SK-N-SH (cell line): ENCODE results near the gene ATF6. TPM values are rescaled to one million over a fixed set of nuclear protein-coding genes. Genes with fewer than 3 reads are reported as not detected.

Experiments
- CTCF ChIA-PET: fragments of 300-600, 350-600 bp; formaldehyde crosslinking; extraction: SDS; loops from one replicate; lab custom pipeline; 2021; lab: Yijun Ruan, JAX
- POLR2A ChIA-PET: fragments of 350-600 bp; sonication (Branson Sonifier 250); formaldehyde crosslinking; extraction: SDS; loops from one replicate; lab custom pipeline; 2020; ENCODE audit warnings: antibody characterized with exemption, inconsistent platforms; lab: Yijun Ruan, JAX
- DNase-seq: peaks from one replicate; pipeline ENCODE4 v3.0.0; 2012
- H2AFZ ChIP-seq: fragments of 200-600 bp; sonication (generic); 2 replicates; pipeline ENCODE4 v1.8.1; 2016; ENCODE audit warnings: antibody characterized with exemption, mild to moderate bottlenecking, low read depth
- H3F3A ChIP-seq: fragments of 200-600 bp; sonication (generic); replicated peaks from 2 replicates; pipeline ENCODE3; 2016; ENCODE audit warnings: antibody characterized with exemption, mild to moderate bottlenecking; ENCODE audit not compliant: insufficient read depth
- H3K27ac ChIP-seq, 2 experiments: fragments of 200-500 bp in 1 of 2; fragments of 200-600 bp in 1 of 2; sonication (Bioruptor generic) in 1 of 2; sonication (generic), shearing (Covaris generic) in 1 of 2; 2 replicates each; pipeline versions ENCODE4 v1.5.1 to v1.6.1; 2014 to 2016; ENCODE audit warnings: low read depth in 2 of 2, inconsistent platforms in 1 of 2, low read length in 1 of 2, mild to moderate bottlenecking in 1 of 2, mixed read lengths in 1 of 2
- H3K27me3 ChIP-seq: fragments of 200-600 bp; sonication (generic), shearing (Covaris generic); 2 replicates; pipeline ENCODE4 v1.6.1; 2016; ENCODE audit warnings: mixed run types; ENCODE audit not compliant: insufficient read depth
- H3K36me3 ChIP-seq, 2 experiments: fragments of 200-500 bp in 1 of 2; fragments of 200-600 bp in 1 of 2; sonication (Bioruptor generic) in 1 of 2; sonication (generic) in 1 of 2; replicated peaks in 1 of 2; 2 replicates each; pipeline versions ENCODE3 to v1.5.1; 2014 to 2016; ENCODE audit warnings: low read length in 1 of 2, mild to moderate bottlenecking in 1 of 2; ENCODE audit not compliant: insufficient read depth in 2 of 2, control insufficient read depth in 1 of 2
- H3K4me1 ChIP-seq, 2 experiments: fragments of 200-500 bp in 1 of 2; fragments of 200-600 bp in 1 of 2; sonication (Bioruptor generic) in 1 of 2; sonication (generic), shearing (Covaris generic) in 1 of 2; 2 replicates each; pipeline versions ENCODE4 v1.5.1 to v1.6.1; 2014 to 2016; ENCODE audit warnings: low read depth in 1 of 2, low read length in 1 of 2, mixed run types in 1 of 2; ENCODE audit not compliant: insufficient read depth in 2 of 2, control insufficient read depth in 1 of 2
- H3K4me2 ChIP-seq: fragments of 200-600 bp; sonication (generic), shearing (Covaris generic); 2 replicates; pipeline ENCODE4 v1.6.1; 2017; ENCODE audit warnings: mixed run types
- H3K4me3 ChIP-seq, 2 experiments: fragments of 200-500 bp in 1 of 2; fragments of 200-600 bp in 1 of 2; sonication (Bioruptor generic) in 1 of 2; sonication (generic), shearing (Covaris generic) in 1 of 2; 2 replicates each; pipeline versions ENCODE4 v1.5.1 to v1.8.1; 2014 to 2016; ENCODE audit warnings: low read depth in 2 of 2, inconsistent platforms in 1 of 2, low read length in 1 of 2, mild to moderate bottlenecking in 1 of 2, mixed read lengths in 1 of 2, moderate library complexity in 1 of 2
- H3K79me2 ChIP-seq: fragments of 200-600 bp; sonication (generic); 2 replicates; pipeline ENCODE4 v1.8.1; 2017; ENCODE audit warnings: mild to moderate bottlenecking; ENCODE audit not compliant: insufficient read depth
- H3K9ac ChIP-seq: fragments of 200-600 bp; sonication (generic); 2 replicates; pipeline ENCODE4 v1.6.1; 2017; ENCODE audit warnings: mixed run types
- H3K9me2 ChIP-seq: fragments of 200-600 bp; sonication (generic); 2 replicates; pipeline ENCODE4 v1.6.1; 2017; ENCODE audit warnings: mixed run types
- H3K9me3 ChIP-seq: fragments of 200-600 bp; sonication (generic); 2 replicates; pipeline ENCODE4 v1.6.1; 2017; ENCODE audit warnings: mixed run types, mild to moderate bottlenecking, moderate library complexity
- H4K20me1 ChIP-seq: fragments of 200-600 bp; sonication (generic); 2 replicates; pipeline ENCODE4 v1.6.1; 2017; ENCODE audit warnings: mild to moderate bottlenecking, mixed run types; ENCODE audit not compliant: insufficient read depth
- CHD2 ChIP-seq: fragments of 150-350 bp; IDR thresholded peaks from 2 replicates; pipeline ENCODE4 v1.6.1; 2018; ENCODE audit warnings: low read length; ENCODE audit not compliant: partially characterized antibody
- ELF1 ChIP-seq: IDR thresholded peaks from 2 replicates; pipeline ENCODE4 v1.4.0; 2012
- EP300 ChIP-seq, 2 experiments: IDR thresholded peaks; 2 replicates each; pipeline versions ENCODE4 v1.4.0 to v1.6.1; 2012; ENCODE audit warnings: borderline replicate concordance in 1 of 2, low read depth in 1 of 2, low read length in 1 of 2
- FOSL2 ChIP-seq: IDR thresholded peaks from 2 replicates; pipeline ENCODE4 v1.4.0; 2012; ENCODE audit warnings: low read depth, mild to moderate bottlenecking, moderate library complexity, borderline replicate concordance
- FOXJ3 ChIP-seq: sonication (generic); formaldehyde crosslinking; IDR thresholded peaks from 2 replicates; pipeline ENCODE4 v1.5.1; 2020; ENCODE audit warnings: mild to moderate bottlenecking, missing genetic modification reagents
- GABPA ChIP-seq: IDR thresholded peaks from 2 replicates; pipeline ENCODE4 v1.4.0; 2012; ENCODE audit warnings: low read depth, mild to moderate bottlenecking
- GATA2 ChIP-seq: sonication (generic); formaldehyde crosslinking; IDR thresholded peaks from 2 replicates; pipeline ENCODE4 v1.5.0; 2020; ENCODE audit warnings: mild to moderate bottlenecking, missing genetic modification reagents
- MEF2A ChIP-seq: IDR thresholded peaks from 2 replicates; pipeline ENCODE4 v1.4.0; 2012; ENCODE audit warnings: low read depth, borderline replicate concordance
- MXI1 ChIP-seq: IDR thresholded peaks from 2 replicates; pipeline ENCODE4 v1.6.1; 2012; ENCODE audit warnings: mild to moderate bottlenecking, low read depth, low read length, improper control_type of control experiment
- NFIC ChIP-seq: IDR thresholded peaks from 2 replicates; pipeline ENCODE4 v1.4.0; 2012; ENCODE audit warnings: borderline replicate concordance
- RAD21 ChIP-seq: IDR thresholded peaks from 2 replicates; pipeline ENCODE4 v1.6.1; 2012; ENCODE audit warnings: mild to moderate bottlenecking, low read length
- REST ChIP-seq: IDR thresholded peaks from 2 replicates; pipeline ENCODE4 v1.6.1; 2012; ENCODE audit warnings: mild to moderate bottlenecking, low read depth, low read length, moderate library complexity
- RXRA ChIP-seq: IDR thresholded peaks from 2 replicates; pipeline ENCODE4 v1.4.0; 2012; ENCODE audit warnings: low read depth, mild to moderate bottlenecking, borderline replicate concordance
- SMC3 ChIP-seq: IDR thresholded peaks from 2 replicates; pipeline ENCODE4 v1.6.1; 2012; ENCODE audit warnings: low read depth, low read length, improper control_type of control experiment
- TCF12 ChIP-seq: IDR thresholded peaks from 2 replicates; pipeline ENCODE4 v1.4.0; 2012
- USF1 ChIP-seq: IDR thresholded peaks from 2 replicates; pipeline ENCODE4 v1.4.0; 2012; ENCODE audit warnings: low read depth, borderline replicate concordance
- USF2 ChIP-seq: fragments of 150-350 bp; IDR thresholded peaks from 2 replicates; pipeline ENCODE4 v1.6.1; 2017; ENCODE audit warnings: antibody characterized with exemption, low read length, low read depth, borderline replicate concordance
- YY1 ChIP-seq: IDR thresholded peaks from 2 replicates; pipeline ENCODE4 v1.4.0; 2012; ENCODE audit warnings: low read depth, mild to moderate bottlenecking
- WGBS: methylation state at CpG from one replicate; pipeline ENCODE4 v1.1.6; 2017; ENCODE audit warnings: low lambda C conversion rate; 5-methylcytosine and 5-hydroxymethylcytosine counted together
- polyA plus RNA-seq, 3 experiments: library from polyadenylated mRNA; depleted of rRNA; stranded (reverse); fragments of >200 nt; gene quantifications; 2 replicates each; pipeline ENCODE4 v1.2.3, GENCODE V29; 2012
- TF ChIP-seq, protein P1 (sequence below): IDR thresholded peaks from 2 replicates; pipeline ENCODE4 v1.4.0; 2012; ENCODE audit warnings: low read depth, borderline replicate concordance
- TF ChIP-seq, protein P2 (sequence below): IDR thresholded peaks from 2 replicates; pipeline ENCODE4 v1.4.0; 2012; ENCODE audit warnings: low read depth

ATF6 gene
- polyA plus RNA-seq, 1 of the 3 experiments (the other 2 are of a cell fraction): 8.8 TPM

GRCh38 chr1:161982507-161982895 is 216.4 kb downstream of the ATF6 start:
- H3K9me3 ChIP-seq: no peaks in the 10 kb centered on the region
- no peaks in the 10 kb centered on the region for H4K20me1 ChIP-seq
- no peaks in the 10 kb centered on the region for H3K4me1 ChIP-seq
- H3K79me2 ChIP-seq: no peaks in the 10 kb centered on the region
- H3K4me3 ChIP-seq: no peak overlapping the region
- ChIA-PET CTCF (interaction anchor here (0.8 to 1.0 kb wide), 2 partner anchors 29 to 55 kb away, joined by 4 to 5 read pairs; no protein-coding TSS in a partner anchor), POLR2A (no interaction called here)
- H3K36me3 ChIP-seq: no peaks in the 10 kb centered on the region
- no peak overlapping the region for H3K9ac ChIP-seq
- no peaks in the 10 kb centered on the region for H3F3A ChIP-seq
- DNase-seq: no peak
- 58% methylated on average over 5 of the region's 5 CpGs for whole genome bisulfite sequencing
- H3K27ac ChIP-seq: no peak overlapping the region
- H3K9me2 ChIP-seq: no peaks in the 10 kb centered on the region
- TF ChIP-seq TCF12: no peak
- no peak for TF ChIP-seq MEF2A
- TF ChIP-seq USF2: no peak
- no peak for TF ChIP-seq NFIC
- TF ChIP-seq, protein P1, sequence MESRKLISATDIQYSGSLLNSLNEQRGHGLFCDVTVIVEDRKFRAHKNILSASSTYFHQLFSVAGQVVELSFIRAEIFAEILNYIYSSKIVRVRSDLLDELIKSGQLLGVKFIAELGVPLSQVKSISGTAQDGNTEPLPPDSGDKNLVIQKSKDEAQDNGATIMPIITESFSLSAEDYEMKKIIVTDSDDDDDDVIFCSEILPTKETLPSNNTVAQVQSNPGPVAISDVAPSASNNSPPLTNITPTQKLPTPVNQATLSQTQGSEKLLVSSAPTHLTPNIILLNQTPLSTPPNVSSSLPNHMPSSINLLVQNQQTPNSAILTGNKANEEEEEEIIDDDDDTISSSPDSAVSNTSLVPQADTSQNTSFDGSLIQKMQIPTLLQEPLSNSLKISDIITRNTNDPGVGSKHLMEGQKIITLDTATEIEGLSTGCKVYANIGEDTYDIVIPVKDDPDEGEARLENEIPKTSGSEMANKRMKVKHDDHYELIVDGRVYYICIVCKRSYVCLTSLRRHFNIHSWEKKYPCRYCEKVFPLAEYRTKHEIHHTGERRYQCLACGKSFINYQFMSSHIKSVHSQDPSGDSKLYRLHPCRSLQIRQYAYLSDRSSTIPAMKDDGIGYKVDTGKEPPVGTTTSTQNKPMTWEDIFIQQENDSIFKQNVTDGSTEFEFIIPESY: no peak
- TF ChIP-seq FOSL2: no peak
- TF ChIP-seq USF1: no peak
- TF ChIP-seq RXRA: no peak
- TF ChIP-seq EP300 (IDR thresholded peaks at IDR 0.05; ENCODE audit: borderline replicate concordance in 1 of 2, low read depth in 1 of 2, low read length in 1 of 2): no peak
- TF ChIP-seq GABPA: no peak
- TF ChIP-seq ELF1: no peak
- TF ChIP-seq SMC3: no peak
- no peak for TF ChIP-seq CHD2
- no peak for TF ChIP-seq GATA2
- no peak for TF ChIP-seq MXI1
- no peak for TF ChIP-seq YY1
- TF ChIP-seq, protein P2, sequence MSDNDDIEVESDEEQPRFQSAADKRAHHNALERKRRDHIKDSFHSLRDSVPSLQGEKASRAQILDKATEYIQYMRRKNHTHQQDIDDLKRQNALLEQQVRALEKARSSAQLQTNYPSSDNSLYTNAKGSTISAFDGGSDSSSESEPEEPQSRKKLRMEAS: no peak
- TF ChIP-seq RAD21: no peak
- no peak for TF ChIP-seq REST
- no peak for TF ChIP-seq FOXJ3 (CRISPR knock-in tag)
- no peak overlapping the region for H3K4me2 ChIP-seq
- H3K27me3 ChIP-seq: no peaks in the 10 kb centered on the region
- H2AFZ ChIP-seq: no peak overlapping the region
